ENCODE data around the gene CCSER2.
A peak's percentile ranks its signal among the peaks of the same experiment; 100 is the strongest.
"Not testable (repeated sequence)": the region's sequence is repeated elsewhere in the genome, so short reads cannot be mapped to it uniquely, and the experiment has no call there.

CCSER2 gene

GRCh38 chr10:84312816-84313215, 15.6 kb upstream of the CCSER2 start:
- no peak for DNase-seq

- no peak for DNase-seq
Measured at GRCh38 chr10:84314275-84314674, 14.1 kb upstream of the CCSER2 start.

- DNase-seq, result no peak
Measured at GRCh38 chr10:84317174-84317573, 11.2 kb upstream of the CCSER2 start.

- no peak for DNase-seq
Measured at GRCh38 chr10:84321902-84322301, 6.5 kb upstream of the CCSER2 start.

GRCh38 chr10:84323566-84323965, 4.8 kb upstream of the CCSER2 start:
- DNase-seq, result not testable (repeated sequence)

GRCh38 chr10:84326995-84327394, 1.4 kb upstream of the CCSER2 start:
- not testable (repeated sequence) for DNase-seq

- DNase-seq, result peak; percentile 67 to 74
Measured at GRCh38 chr10:84329196-84329611, 815 bp downstream of the CCSER2 start.

- no peak for DNase-seq
Measured at GRCh38 chr10:84329986-84330651, 1.7 kb downstream of the CCSER2 start.

GRCh38 chr10:84331091-84331490, 2.7 kb downstream of the CCSER2 start:
- no peak for DNase-seq

- peak; percentile 51 to 63 for DNase-seq
Measured at GRCh38 chr10:84333864-84334451, 5.6 kb downstream of the CCSER2 start.

GRCh38 chr10:84334811-84335210, 6.4 kb downstream of the CCSER2 start:
- no peak for DNase-seq

GRCh38 chr10:84335516-84335915, 7.1 kb downstream of the CCSER2 start:
- DNase-seq, result no peak

- DNase-seq, result no peak
Measured at GRCh38 chr10:84336406-84337090, 8.2 kb downstream of the CCSER2 start.

- no peak for DNase-seq
Measured at GRCh38 chr10:84337199-84337598, 8.8 kb downstream of the CCSER2 start.

GRCh38 chr10:84339025-84339424, 10.6 kb downstream of the CCSER2 start:
- DNase-seq, result no peak

- no peak for DNase-seq
Measured at GRCh38 chr10:84340187-84340586, 11.8 kb downstream of the CCSER2 start.

- DNase-seq, result no peak
Measured at GRCh38 chr10:84340632-84341537, 12.5 kb downstream of the CCSER2 start.

GRCh38 chr10:84341538-84341856, 13.1 kb downstream of the CCSER2 start:
- no peak for DNase-seq

- DNase-seq, result no peak
Measured at GRCh38 chr10:84341983-84342382, 13.6 kb downstream of the CCSER2 start.

GRCh38 chr10:84342584-84342983, 14.2 kb downstream of the CCSER2 start:
- no peak for DNase-seq

GRCh38 chr10:84343831-84344230, 15.4 kb downstream of the CCSER2 start:
- no peak for DNase-seq

- no peak for DNase-seq
Measured at GRCh38 chr10:84344526-84344925, 16.1 kb downstream of the CCSER2 start.

GRCh38 chr10:84347575-84348002, 19.2 kb downstream of the CCSER2 start:
- DNase-seq, result not testable (repeated sequence)
